GM12892 (cell line): ENCODE results near the gene SHROOM3.

ENCODE experiments used
- POLR2A ChIP-seq: IDR thresholded peaks from 2 replicates; pipeline ENCODE4 v1.6.1; 2011; ENCODE audit warnings: low read depth, low read length, control low read depth
- POLR2AphosphoS5 ChIP-seq: IDR thresholded peaks from 2 replicates; pipeline ENCODE4 v1.6.1; 2011; ENCODE audit warnings: low read depth, low read length, control low read depth
- TAF1 ChIP-seq: IDR thresholded peaks from 2 replicates; pipeline ENCODE4 v1.6.1; 2011; ENCODE audit warnings: low read depth, mild to moderate bottlenecking, control low read depth, low read length, borderline replicate concordance

DNA sequence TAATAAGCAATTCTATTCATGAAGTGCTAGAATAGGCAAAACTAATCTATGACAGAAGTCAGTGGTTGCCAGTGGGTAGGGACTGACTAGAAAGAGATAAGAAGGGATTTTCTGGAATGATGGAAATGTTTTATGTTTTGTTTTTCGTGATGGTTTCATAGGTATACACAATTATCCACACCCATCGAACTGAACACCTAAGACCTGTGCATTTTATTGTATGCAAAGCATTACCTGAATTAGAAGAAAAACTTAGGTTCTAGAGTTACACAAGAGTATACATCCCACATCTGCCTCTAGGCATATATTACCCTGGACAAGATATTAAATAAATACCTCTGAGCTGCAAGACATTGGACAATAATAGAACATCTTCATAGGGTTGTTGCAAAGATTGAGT is 257.7 kb downstream of the SHROOM3 start:
- TF ChIP-seq POLR2A, result no peak
- TF ChIP-seq TAF1, result no peak
- TF ChIP-seq POLR2AphosphoS5, result no peak
